NCI-H526 treated with DMSO at 0.1 percent for 48 hours (cell line): Measurements from ENCODE around the gene KIF23.

ENCODE experiments used
- DNase-seq: peaks from one replicate; lab custom pipeline; 2025; lab: John Stamatoyannopoulos, UW

KIF23 gene

GRCh38 chr15:69394556-69395282 is 19.4 kb upstream of the KIF23 start:
- DNase-seq: peak; percentile 35

- no peak for DNase-seq
Measured at GRCh38 chr15:69395460-69395859, 18.7 kb upstream of the KIF23 start.

GRCh38 chr15:69395991-69396390 is 18.2 kb upstream of the KIF23 start:
- DNase-seq: no peak

- no peak for DNase-seq
Measured at GRCh38 chr15:69398491-69398891, 15.7 kb upstream of the KIF23 start.

- DNase-seq: no peak
Measured at GRCh38 chr15:69400850-69401249, 13.3 kb upstream of the KIF23 start.

- DNase-seq: no peak
Measured at GRCh38 chr15:69402816-69403215, 11.3 kb upstream of the KIF23 start.

GRCh38 chr15:69403594-69403993 is 10.6 kb upstream of the KIF23 start:
- no peak for DNase-seq

GRCh38 chr15:69405110-69405509 is 9.0 kb upstream of the KIF23 start:
- no peak for DNase-seq

GRCh38 chr15:69407719-69408400 is 6.3 kb upstream of the KIF23 start:
- DNase-seq: no peak

GRCh38 chr15:69408841-69409240 is 5.3 kb upstream of the KIF23 start:
- DNase-seq: no peak

- DNase-seq: peak; percentile 59
Measured at GRCh38 chr15:69410248-69410874, 3.8 kb upstream of the KIF23 start.

GRCh38 chr15:69412274-69412673 is 1.9 kb upstream of the KIF23 start:
- DNase-seq: no peak

GRCh38 chr15:69412701-69413100 is 1.4 kb upstream of the KIF23 start:
- no peak for DNase-seq

GRCh38 chr15:69414701-69415167 is 585 bp downstream of the KIF23 start:
- peak; percentile 52 for DNase-seq

GRCh38 chr15:69415381-69415780 is 1.2 kb downstream of the KIF23 start:
- DNase-seq: peak; percentile 2

GRCh38 chr15:69417581-69417980 is 3.4 kb downstream of the KIF23 start:
- no peak for DNase-seq

- DNase-seq: no peak
Measured at GRCh38 chr15:69421498-69421897, 7.3 kb downstream of the KIF23 start.

GRCh38 chr15:69422336-69422895 is 8.3 kb downstream of the KIF23 start:
- no peak for DNase-seq

- no peak for DNase-seq
Measured at GRCh38 chr15:69424001-69424400, 9.9 kb downstream of the KIF23 start.

GRCh38 chr15:69424748-69425413 is 10.7 kb downstream of the KIF23 start:
- DNase-seq: no peak

- no peak for DNase-seq
Measured at GRCh38 chr15:69433831-69434230, 19.7 kb downstream of the KIF23 start.

GRCh38 chr15:69434238-69434637 is 20.1 kb downstream of the KIF23 start:
- no peak for DNase-seq
